ENCODE measurements around the gene TSPO. TPM values are rescaled to one million over a fixed set of nuclear protein-coding genes. Genes with fewer than 3 reads are reported as not detected.

The TSPO gene
- total and polyA plus RNA-seq, 2 donors, result 32.0 to 93.2 TPM

DNA sequence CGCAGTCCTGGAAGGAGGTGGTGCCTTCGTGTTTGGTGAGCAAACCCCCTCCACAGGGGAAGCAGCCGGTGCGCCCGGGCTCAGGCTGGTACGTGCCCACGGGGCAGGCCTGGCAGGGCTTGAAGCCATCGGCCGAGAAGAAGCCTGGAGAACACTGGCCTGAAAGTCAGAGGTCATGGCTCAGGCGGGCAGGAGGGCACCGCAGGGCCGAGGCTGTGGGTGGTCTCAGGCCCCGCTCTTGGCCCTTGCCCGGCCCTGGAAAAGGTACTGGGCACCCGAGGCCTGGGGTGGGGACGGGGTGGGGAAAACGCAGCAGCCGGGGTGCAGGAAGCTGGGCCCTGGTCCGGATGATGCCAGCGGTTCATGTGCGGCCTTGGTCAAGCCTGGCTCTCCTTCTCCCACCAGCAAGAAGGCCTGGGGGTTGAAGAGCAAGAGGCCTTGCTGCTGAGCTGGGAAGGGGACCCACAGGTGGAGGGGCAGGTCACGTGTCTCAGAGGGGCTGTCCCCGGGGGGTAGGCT is 61.1 kb downstream of the TSPO start:
- Histone ChIP-seq H3K4me1 (ENCODE audit: control insufficient read depth in 2 of 2, insufficient read depth in 2 of 2, low read length in 2 of 2) (no peaks in the 10 kb centered on the region), H3K9me3 (ENCODE audit: control insufficient read depth in 2 of 2, insufficient read depth in 1 of 2, low read length in 1 of 2) (peaks cover 0 to 7% of the 10 kb centered on the region in 2 donors), H3K36me3 (ENCODE audit: control insufficient read depth in 2 of 2, insufficient read depth in 2 of 2, low read length in 1 of 2) (no peaks in the 10 kb centered on the region), H3K27me3 (ENCODE audit: control insufficient read depth in 2 of 2, insufficient read depth in 1 of 2, low read length in 1 of 2) (no peaks in the 10 kb centered on the region), H3K27ac (ENCODE audit: low read depth in 1 of 2, low read length in 1 of 2) (no peak overlapping the region), H3K4me3 (ENCODE audit: low read length in 2 of 2) (no peak overlapping the region)
- no peak for DNase-seq (ENCODE audit: low read depth in 6 of 9, low spot score in 9 of 9)
- WGBS, result 96% methylated on average over 23 of the region's 23 CpGs

Other genes starting within 250 kb of the TSPO start
- 27.0 TPM for gene PACSIN2, start 136.4 kb upstream of the TSPO start, total RNA-seq
- gene PACSIN2, start 136.4 kb upstream of the TSPO start, polyA plus RNA-seq, result 36.0 TPM
- gene TTLL1, start 62.2 kb upstream of the TSPO start, total RNA-seq, result 10.2 TPM
- gene TTLL1, start 62.2 kb upstream of the TSPO start, polyA plus RNA-seq, result 8.4 TPM
- 6.8 TPM for gene BIK, start 40.8 kb upstream of the TSPO start, total RNA-seq
- 5.5 TPM for gene BIK, start 40.8 kb upstream of the TSPO start, polyA plus RNA-seq
- 11.7 TPM for gene MCAT, start 8.2 kb upstream of the TSPO start, total RNA-seq
- 12.3 TPM for gene MCAT, start 8.2 kb upstream of the TSPO start, polyA plus RNA-seq
- 14.4 TPM for gene TTLL12, start 35.6 kb downstream of the TSPO start, total RNA-seq
- gene TTLL12, start 35.6 kb downstream of the TSPO start, polyA plus RNA-seq, result 16.1 TPM
- 0.52 TPM for gene SCUBE1, start 191.8 kb downstream of the TSPO start, total RNA-seq
- gene SCUBE1, start 191.8 kb downstream of the TSPO start, polyA plus RNA-seq, result 0.30 TPM